Lower leg skin (tissue), 3 donors: ENCODE measurements around the gene MAP3K5.

Experiments
- POLR2A ChIP-seq, 2 donors: fragments of 450-650 bp; IDR thresholded peaks; one replicate each; pipeline ENCODE4 v1.6.1; 2016 to 2017; ENCODE audit warnings: antibody characterized with exemption in 2 of 2, mild to moderate bottlenecking in 1 of 2, moderate library complexity in 1 of 2
- TF ChIP-seq, protein P1 (sequence below), 3 donors: fragments of 450-650 bp; IDR thresholded peaks; one replicate each; pipeline ENCODE4 v1.5.1; 2016; ENCODE audit warnings: antibody characterized with exemption in 3 of 3, mild to moderate bottlenecking in 3 of 3, moderate library complexity in 2 of 3

DNA sequence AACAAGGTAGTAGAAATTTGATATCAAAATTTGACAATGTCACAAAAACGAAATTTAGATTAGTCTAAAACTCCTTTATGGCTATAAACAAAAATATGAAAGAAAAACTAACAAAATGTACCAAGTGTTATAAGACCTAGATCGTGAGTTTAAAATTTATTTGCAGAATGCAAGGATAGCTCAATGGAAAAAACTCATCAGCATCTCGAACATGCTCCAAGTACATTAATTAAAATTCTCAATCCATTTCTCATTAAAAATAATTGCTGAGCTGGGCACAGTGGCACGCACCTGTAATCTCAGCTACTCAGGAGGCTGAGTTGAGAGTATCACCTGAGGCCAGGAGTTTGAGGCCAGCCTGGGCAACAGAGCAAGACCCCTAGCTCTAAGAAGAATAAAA is 70.8 kb downstream of the MAP3K5 start:
- TF ChIP-seq, protein P1, sequence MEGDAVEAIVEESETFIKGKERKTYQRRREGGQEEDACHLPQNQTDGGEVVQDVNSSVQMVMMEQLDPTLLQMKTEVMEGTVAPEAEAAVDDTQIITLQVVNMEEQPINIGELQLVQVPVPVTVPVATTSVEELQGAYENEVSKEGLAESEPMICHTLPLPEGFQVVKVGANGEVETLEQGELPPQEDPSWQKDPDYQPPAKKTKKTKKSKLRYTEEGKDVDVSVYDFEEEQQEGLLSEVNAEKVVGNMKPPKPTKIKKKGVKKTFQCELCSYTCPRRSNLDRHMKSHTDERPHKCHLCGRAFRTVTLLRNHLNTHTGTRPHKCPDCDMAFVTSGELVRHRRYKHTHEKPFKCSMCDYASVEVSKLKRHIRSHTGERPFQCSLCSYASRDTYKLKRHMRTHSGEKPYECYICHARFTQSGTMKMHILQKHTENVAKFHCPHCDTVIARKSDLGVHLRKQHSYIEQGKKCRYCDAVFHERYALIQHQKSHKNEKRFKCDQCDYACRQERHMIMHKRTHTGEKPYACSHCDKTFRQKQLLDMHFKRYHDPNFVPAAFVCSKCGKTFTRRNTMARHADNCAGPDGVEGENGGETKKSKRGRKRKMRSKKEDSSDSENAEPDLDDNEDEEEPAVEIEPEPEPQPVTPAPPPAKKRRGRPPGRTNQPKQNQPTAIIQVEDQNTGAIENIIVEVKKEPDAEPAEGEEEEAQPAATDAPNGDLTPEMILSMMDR (IDR thresholded peaks at IDR 0.05): no peak
- no peak for TF ChIP-seq POLR2A (IDR thresholded peaks at IDR 0.05)
